ENCODE results near the gene NOS1.

Gene NOS1

GRCh38 chr12:117180758-117181467, 180.5 kb downstream of the NOS1 start:
- DNase-seq (ENCODE audit: low read depth in 3 of 3, low spot score in 1 of 3): no peak

- no peak for DNase-seq (ENCODE audit: low read depth in 3 of 3, low spot score in 1 of 3)
Measured at GRCh38 chr12:117178745-117179144, 182.7 kb downstream of the NOS1 start.

- DNase-seq (ENCODE audit: low read depth in 3 of 3, low spot score in 1 of 3): no peak
Measured at GRCh38 chr12:117178301-117178700, 183.1 kb downstream of the NOS1 start.

GRCh38 chr12:117172168-117172567, 189.3 kb downstream of the NOS1 start:
- DNase-seq (ENCODE audit: low read depth in 3 of 3, low spot score in 1 of 3): no peak

- no peak for DNase-seq (ENCODE audit: low read depth in 3 of 3, low spot score in 1 of 3)
Measured at GRCh38 chr12:117171499-117172162, 189.8 kb downstream of the NOS1 start.

GRCh38 chr12:117169548-117169947, 191.9 kb downstream of the NOS1 start:
- DNase-seq (ENCODE audit: low read depth in 3 of 3, low spot score in 1 of 3): no peak

- no peak for DNase-seq (ENCODE audit: low read depth in 3 of 3, low spot score in 1 of 3)
Measured at GRCh38 chr12:117168976-117169375, 192.4 kb downstream of the NOS1 start.

GRCh38 chr12:117167769-117168168, 193.7 kb downstream of the NOS1 start:
- DNase-seq (ENCODE audit: low read depth in 3 of 3, low spot score in 1 of 3): no peak

GRCh38 chr12:117166107-117166506, 195.3 kb downstream of the NOS1 start:
- no peak for DNase-seq (ENCODE audit: low read depth in 3 of 3, low spot score in 1 of 3)

GRCh38 chr12:117165342-117165741, 196.1 kb downstream of the NOS1 start:
- DNase-seq (ENCODE audit: low read depth in 3 of 3, low spot score in 1 of 3): no peak

- no peak for DNase-seq (ENCODE audit: low read depth in 3 of 3, low spot score in 1 of 3)
Measured at GRCh38 chr12:117162633-117163032, 198.8 kb downstream of the NOS1 start.

GRCh38 chr12:117162167-117162539, 199.3 kb downstream of the NOS1 start:
- DNase-seq (ENCODE audit: low read depth in 3 of 3, low spot score in 1 of 3): no peak

GRCh38 chr12:117161460-117162166, 199.8 kb downstream of the NOS1 start:
- DNase-seq (ENCODE audit: low read depth in 3 of 3, low spot score in 1 of 3): no peak

- DNase-seq (ENCODE audit: low read depth in 3 of 3, low spot score in 1 of 3): no peak
Measured at GRCh38 chr12:117159674-117160073, 201.8 kb downstream of the NOS1 start.

GRCh38 chr12:117158911-117159553, 202.4 kb downstream of the NOS1 start:
- no peak for DNase-seq (ENCODE audit: low read depth in 3 of 3, low spot score in 1 of 3)
